NB4 (cell line): Measurements from ENCODE around the gene TCF23.

Source experiments
- CTCF ChIP-seq: IDR thresholded peaks from one replicate; pipeline ENCODE4 v1.5.1; 2012; ENCODE audit warnings: low read depth, low read length
- MYC ChIP-seq: IDR thresholded peaks from 2 replicates; pipeline ENCODE4 v1.6.1; 2011; ENCODE audit warnings: low read depth, low read length
- POLR2A ChIP-seq: IDR thresholded peaks from 2 replicates; pipeline ENCODE4 v1.6.1; 2011; ENCODE audit warnings: mild to moderate bottlenecking; ENCODE audit not compliant: insufficient read length; ENCODE audit errors: extremely low read depth

- TF ChIP-seq POLR2A (no peak), CTCF (no peak), MYC (no peak)
Observed at GRCh38 chr2:27184115-27184514, 35.3 kb downstream of the TCF23 start.
